ENCODE measurements around the gene STAC. TPM values are rescaled to one million over a fixed set of nuclear protein-coding genes. Genes with fewer than 3 reads are reported as not detected.

The STAC gene
- total RNA-seq, 2 experiments from 2014 or later = not detected

GRCh38 chr3:36525115-36525801, 145.0 kb downstream of the STAC start:
- DNase-seq (no peak), ATAC-seq (no peak)
- Mint-ChIP-seq H3K36me3 (no peaks in the 10 kb centered on the region), H3K4me1 (no peaks in the 10 kb centered on the region), H3K4me3 (no peak overlapping the region), H3K27me3 (no peaks in the 10 kb centered on the region), H3K9me3 (ENCODE audit: low read depth) (no peaks in the 10 kb centered on the region), H3K27ac (no peak overlapping the region)
- CTCF ChIA-PET = no interaction called here

- no peaks in the 10 kb centered on the region for H3K4me1 Mint-ChIP-seq
- H3K27ac Mint-ChIP-seq = no peak overlapping the region
- H3K36me3 Mint-ChIP-seq = no peaks in the 10 kb centered on the region
- CTCF ChIA-PET = no interaction called here
- DNase-seq = no peak
- no peaks in the 10 kb centered on the region for H3K9me3 Mint-ChIP-seq (ENCODE audit: low read depth)
- no peak overlapping the region for H3K4me3 Mint-ChIP-seq
- ATAC-seq = no peak
- H3K27me3 Mint-ChIP-seq = no peaks in the 10 kb centered on the region
These were observed 157.9 kb downstream of the STAC start for GRCh38 chr3:36538136-36538749.

GRCh38 chr3:36540888-36541518, 160.7 kb downstream of the STAC start:
- no peaks in the 10 kb centered on the region for H3K4me1 Mint-ChIP-seq
- CTCF ChIA-PET = no interaction called here
- no peak for DNase-seq
- no peak overlapping the region for H3K4me3 Mint-ChIP-seq
- no peaks in the 10 kb centered on the region for H3K9me3 Mint-ChIP-seq (ENCODE audit: low read depth)
- no peak for ATAC-seq
- no peak overlapping the region for H3K27ac Mint-ChIP-seq
- H3K36me3 Mint-ChIP-seq = no peaks in the 10 kb centered on the region
- no peaks in the 10 kb centered on the region for H3K27me3 Mint-ChIP-seq

GRCh38 chr3:36542186-36542585, 161.9 kb downstream of the STAC start:
- no peaks in the 10 kb centered on the region for H3K9me3 Mint-ChIP-seq (ENCODE audit: low read depth)
- no peak for ATAC-seq
- H3K4me1 Mint-ChIP-seq = no peaks in the 10 kb centered on the region
- DNase-seq = no peak
- H3K27ac Mint-ChIP-seq = no peak overlapping the region
- H3K4me3 Mint-ChIP-seq = no peak overlapping the region
- CTCF ChIA-PET = no interaction called here
- no peaks in the 10 kb centered on the region for H3K36me3 Mint-ChIP-seq
- H3K27me3 Mint-ChIP-seq = no peaks in the 10 kb centered on the region

- CTCF ChIA-PET = no interaction called here
- Mint-ChIP-seq H3K27me3 (no peaks in the 10 kb centered on the region), H3K4me1 (no peaks in the 10 kb centered on the region), H3K36me3 (no peaks in the 10 kb centered on the region), H3K4me3 (no peak overlapping the region), H3K27ac (no peak overlapping the region), H3K9me3 (ENCODE audit: low read depth) (no peaks in the 10 kb centered on the region)
- DNase-seq = no peak
- no peak for ATAC-seq
These were observed 163.1 kb downstream of the STAC start for GRCh38 chr3:36543276-36543997.

GRCh38 chr3:36546226-36546625, 165.9 kb downstream of the STAC start:
- no peak overlapping the region for H3K27ac Mint-ChIP-seq
- no peaks in the 10 kb centered on the region for H3K9me3 Mint-ChIP-seq (ENCODE audit: low read depth)
- ATAC-seq = no peak
- H3K4me3 Mint-ChIP-seq = no peak overlapping the region
- no peaks in the 10 kb centered on the region for H3K36me3 Mint-ChIP-seq
- no peaks in the 10 kb centered on the region for H3K27me3 Mint-ChIP-seq
- no peaks in the 10 kb centered on the region for H3K4me1 Mint-ChIP-seq
- no peak for DNase-seq
- CTCF ChIA-PET = no interaction called here

- Mint-ChIP-seq H3K27me3 (no peaks in the 10 kb centered on the region), H3K4me1 (no peaks in the 10 kb centered on the region), H3K9me3 (ENCODE audit: low read depth) (no peaks in the 10 kb centered on the region), H3K36me3 (no peaks in the 10 kb centered on the region), H3K27ac (no peak overlapping the region), H3K4me3 (no peak overlapping the region)
- CTCF ChIA-PET = no interaction called here
- no peak for ATAC-seq
- DNase-seq = no peak
These were observed 168.4 kb downstream of the STAC start for GRCh38 chr3:36548712-36549111.

- Mint-ChIP-seq H3K4me3 (no peak overlapping the region), H3K27ac (no peak overlapping the region), H3K36me3 (no peaks in the 10 kb centered on the region), H3K4me1 (no peaks in the 10 kb centered on the region), H3K9me3 (ENCODE audit: low read depth) (no peaks in the 10 kb centered on the region), H3K27me3 (no peaks in the 10 kb centered on the region)
- CTCF ChIA-PET = no interaction called here
- no peak for DNase-seq
- ATAC-seq = no peak
These were observed 176.9 kb downstream of the STAC start for GRCh38 chr3:36557021-36557707.

- Mint-ChIP-seq H3K36me3 (no peaks in the 10 kb centered on the region), H3K27me3 (no peaks in the 10 kb centered on the region), H3K9me3 (ENCODE audit: low read depth) (no peaks in the 10 kb centered on the region), H3K27ac (no peak overlapping the region), H3K4me1 (no peaks in the 10 kb centered on the region), H3K4me3 (no peak overlapping the region)
- CTCF ChIA-PET = no interaction called here
- ATAC-seq (no peak), DNase-seq (no peak)
These were observed 177.6 kb downstream of the STAC start for GRCh38 chr3:36557708-36558421.

GRCh38 chr3:36558961-36559360, 178.7 kb downstream of the STAC start:
- ATAC-seq (no peak), DNase-seq (no peak)
- no peaks in the 10 kb centered on the region for H3K9me3 Mint-ChIP-seq (ENCODE audit: low read depth)
- CTCF ChIA-PET = no interaction called here
- H3K4me1 Mint-ChIP-seq = no peaks in the 10 kb centered on the region
- no peak overlapping the region for H3K27ac Mint-ChIP-seq
- no peaks in the 10 kb centered on the region for H3K36me3 Mint-ChIP-seq
- no peaks in the 10 kb centered on the region for H3K27me3 Mint-ChIP-seq
- H3K4me3 Mint-ChIP-seq = no peak overlapping the region

GRCh38 chr3:36560685-36561084, 180.4 kb downstream of the STAC start:
- no peak for ATAC-seq

GRCh38 chr3:36561601-36562000, 181.3 kb downstream of the STAC start:
- Mint-ChIP-seq H3K27ac (no peak overlapping the region), H3K9me3 (ENCODE audit: low read depth) (no peaks in the 10 kb centered on the region), H3K27me3 (no peaks in the 10 kb centered on the region), H3K4me3 (no peak overlapping the region), H3K36me3 (no peaks in the 10 kb centered on the region), H3K4me1 (no peaks in the 10 kb centered on the region)
- DNase-seq (no peak), ATAC-seq (no peak)
- CTCF ChIA-PET = no interaction called here

More at GRCh38 chr3:36560685-36561084, 180.4 kb downstream of the STAC start:
- no peak for DNase-seq
- CTCF ChIA-PET = no interaction called here
- H3K27ac Mint-ChIP-seq = no peak overlapping the region
- no peaks in the 10 kb centered on the region for H3K9me3 Mint-ChIP-seq (ENCODE audit: low read depth)
- H3K4me3 Mint-ChIP-seq = no peak overlapping the region
- H3K36me3 Mint-ChIP-seq = no peaks in the 10 kb centered on the region
- H3K27me3 Mint-ChIP-seq = no peaks in the 10 kb centered on the region
- no peaks in the 10 kb centered on the region for H3K4me1 Mint-ChIP-seq

- Mint-ChIP-seq H3K4me3 (no peak overlapping the region), H3K36me3 (no peaks in the 10 kb centered on the region), H3K27me3 (no peaks in the 10 kb centered on the region), H3K4me1 (no peaks in the 10 kb centered on the region), H3K27ac (no peak overlapping the region), H3K9me3 (ENCODE audit: low read depth) (no peaks in the 10 kb centered on the region)
- ATAC-seq = no peak
- DNase-seq = no peak
- CTCF ChIA-PET = no interaction called here
These were observed 182.6 kb downstream of the STAC start for GRCh38 chr3:36562945-36563344.
